Liver (tissue), 3 donors: ENCODE results near the gene SPG21.

ENCODE experiments used
- FOXA1 ChIP-seq: IDR thresholded peaks from 2 replicates; pipeline ENCODE4 v1.6.1; 2016; ENCODE audit warnings: antibody characterized with exemption
- FOXA2 ChIP-seq: IDR thresholded peaks from 2 replicates; pipeline ENCODE4 v1.6.1; 2016; ENCODE audit warnings: antibody characterized with exemption
- GABPA ChIP-seq, 2 donors: IDR thresholded peaks in 1 of 2; conservative IDR thresholded peaks in 1 of 2; 2 replicates each; pipeline ENCODE4 v1.6.1; 2016; ENCODE audit warnings: antibody characterized with exemption in 2 of 2, mild to moderate bottlenecking in 1 of 2, moderate library complexity in 1 of 2
- JUND ChIP-seq, 2 donors: IDR thresholded peaks; 2 replicates each; pipeline ENCODE4 v1.6.1; 2016; ENCODE audit warnings: antibody characterized with exemption in 2 of 2
- SP1 ChIP-seq: IDR thresholded peaks from 2 replicates; pipeline ENCODE4 v1.6.1; 2018; ENCODE audit warnings: antibody characterized with exemption, mild to moderate bottlenecking
- TF ChIP-seq, protein P1 (sequence below): IDR thresholded peaks from 2 replicates; pipeline ENCODE4 v1.6.1; 2016; ENCODE audit warnings: antibody characterized with exemption, mild to moderate bottlenecking
- TF ChIP-seq, protein P2 (sequence below): fragments of 150-350 bp; IDR thresholded peaks from 2 replicates; pipeline ENCODE4 v1.5.1; 2017; ENCODE audit warnings: improper control_type of control experiment, low read depth, low read length; ENCODE audit not compliant: missing input control
- donor health status: healthy.
- donor health status: healthy.

DNA sequence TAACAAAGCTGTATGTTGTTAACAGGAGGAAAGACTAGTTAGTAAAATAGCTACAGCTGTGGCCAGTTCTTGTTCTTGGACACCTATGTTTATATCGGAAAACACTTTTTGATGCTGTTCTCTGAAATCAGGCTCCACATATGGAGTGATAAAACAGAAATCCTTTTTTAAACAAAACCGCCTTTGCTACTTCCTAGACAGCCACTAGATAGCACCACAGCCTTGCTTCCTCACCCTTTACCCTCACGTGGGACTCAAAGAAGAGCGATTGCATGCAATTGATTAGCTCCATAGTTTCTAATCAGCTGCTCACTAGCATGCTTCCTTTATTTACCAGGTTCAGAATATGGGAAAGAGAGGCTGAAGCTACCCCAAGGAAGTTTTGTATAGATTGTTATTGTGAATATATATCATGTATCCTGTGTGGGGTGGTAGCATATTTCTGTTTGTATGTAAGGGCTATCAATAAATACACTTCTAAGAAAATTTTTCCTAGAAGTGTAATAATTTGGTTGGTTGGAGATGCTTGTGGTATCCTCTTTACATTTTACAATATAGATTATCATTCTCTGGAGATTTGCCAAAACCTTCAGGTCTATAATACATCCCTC lies 44.0 kb upstream of the SPG21 start:
- TF ChIP-seq JUND (IDR thresholded peaks at IDR 0.05) (no peak), FOXA2 (no peak), SP1 (no peak), GABPA (IDR thresholded peaks at IDR 0.05 in 1 of 2, conservative IDR thresholded peaks at IDR 0.05 in 1 of 2) (no peak), FOXA1 (no peak)
- TF ChIP-seq, protein P1, sequence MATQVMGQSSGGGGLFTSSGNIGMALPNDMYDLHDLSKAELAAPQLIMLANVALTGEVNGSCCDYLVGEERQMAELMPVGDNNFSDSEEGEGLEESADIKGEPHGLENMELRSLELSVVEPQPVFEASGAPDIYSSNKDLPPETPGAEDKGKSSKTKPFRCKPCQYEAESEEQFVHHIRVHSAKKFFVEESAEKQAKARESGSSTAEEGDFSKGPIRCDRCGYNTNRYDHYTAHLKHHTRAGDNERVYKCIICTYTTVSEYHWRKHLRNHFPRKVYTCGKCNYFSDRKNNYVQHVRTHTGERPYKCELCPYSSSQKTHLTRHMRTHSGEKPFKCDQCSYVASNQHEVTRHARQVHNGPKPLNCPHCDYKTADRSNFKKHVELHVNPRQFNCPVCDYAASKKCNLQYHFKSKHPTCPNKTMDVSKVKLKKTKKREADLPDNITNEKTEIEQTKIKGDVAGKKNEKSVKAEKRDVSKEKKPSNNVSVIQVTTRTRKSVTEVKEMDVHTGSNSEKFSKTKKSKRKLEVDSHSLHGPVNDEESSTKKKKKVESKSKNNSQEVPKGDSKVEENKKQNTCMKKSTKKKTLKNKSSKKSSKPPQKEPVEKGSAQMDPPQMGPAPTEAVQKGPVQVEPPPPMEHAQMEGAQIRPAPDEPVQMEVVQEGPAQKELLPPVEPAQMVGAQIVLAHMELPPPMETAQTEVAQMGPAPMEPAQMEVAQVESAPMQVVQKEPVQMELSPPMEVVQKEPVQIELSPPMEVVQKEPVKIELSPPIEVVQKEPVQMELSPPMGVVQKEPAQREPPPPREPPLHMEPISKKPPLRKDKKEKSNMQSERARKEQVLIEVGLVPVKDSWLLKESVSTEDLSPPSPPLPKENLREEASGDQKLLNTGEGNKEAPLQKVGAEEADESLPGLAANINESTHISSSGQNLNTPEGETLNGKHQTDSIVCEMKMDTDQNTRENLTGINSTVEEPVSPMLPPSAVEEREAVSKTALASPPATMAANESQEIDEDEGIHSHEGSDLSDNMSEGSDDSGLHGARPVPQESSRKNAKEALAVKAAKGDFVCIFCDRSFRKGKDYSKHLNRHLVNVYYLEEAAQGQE: no peak
- TF ChIP-seq, protein P2, sequence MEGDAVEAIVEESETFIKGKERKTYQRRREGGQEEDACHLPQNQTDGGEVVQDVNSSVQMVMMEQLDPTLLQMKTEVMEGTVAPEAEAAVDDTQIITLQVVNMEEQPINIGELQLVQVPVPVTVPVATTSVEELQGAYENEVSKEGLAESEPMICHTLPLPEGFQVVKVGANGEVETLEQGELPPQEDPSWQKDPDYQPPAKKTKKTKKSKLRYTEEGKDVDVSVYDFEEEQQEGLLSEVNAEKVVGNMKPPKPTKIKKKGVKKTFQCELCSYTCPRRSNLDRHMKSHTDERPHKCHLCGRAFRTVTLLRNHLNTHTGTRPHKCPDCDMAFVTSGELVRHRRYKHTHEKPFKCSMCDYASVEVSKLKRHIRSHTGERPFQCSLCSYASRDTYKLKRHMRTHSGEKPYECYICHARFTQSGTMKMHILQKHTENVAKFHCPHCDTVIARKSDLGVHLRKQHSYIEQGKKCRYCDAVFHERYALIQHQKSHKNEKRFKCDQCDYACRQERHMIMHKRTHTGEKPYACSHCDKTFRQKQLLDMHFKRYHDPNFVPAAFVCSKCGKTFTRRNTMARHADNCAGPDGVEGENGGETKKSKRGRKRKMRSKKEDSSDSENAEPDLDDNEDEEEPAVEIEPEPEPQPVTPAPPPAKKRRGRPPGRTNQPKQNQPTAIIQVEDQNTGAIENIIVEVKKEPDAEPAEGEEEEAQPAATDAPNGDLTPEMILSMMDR: peak; percentile 65
